ENCODE measurements around the gene ROBO1. TPM values are rescaled to one million over a fixed set of nuclear protein-coding genes. Genes with fewer than 3 reads are reported as not detected.

Gene ROBO1
- total RNA-seq, 4 donors from 2014 or later, result 12.3 to 112 (median 27.1) TPM

GRCh38 chr3:78832785-78833204 lies 935.0 kb downstream of the ROBO1 start:
- no peak for TF ChIP-seq POLR2A (IDR thresholded peaks at IDR 0.05)
- no peak for TF ChIP-seq CTCF (IDR thresholded peaks at IDR 0.05)
- H3K4me3 ChIP-seq, result no peak overlapping the region
- H3K27ac ChIP-seq, result no peak overlapping the region
- H3K4me1 ChIP-seq, result no peaks in the 10 kb centered on the region
- no peak for DNase-seq
- H3K27me3 ChIP-seq, result no peaks in the 10 kb centered on the region
- H3K36me3 ChIP-seq, result no peaks in the 10 kb centered on the region
- no peaks in the 10 kb centered on the region for H3K9me3 ChIP-seq
- intact Hi-C loops (cut with DNase I; ENCODE audit: low total_unique reads), result no loop called here

- Histone ChIP-seq H3K27me3 (no peaks in the 10 kb centered on the region), H3K36me3 (no peaks in the 10 kb centered on the region), H3K27ac (no peak overlapping the region), H3K9me3 (no peaks in the 10 kb centered on the region), H3K4me1 (no peaks in the 10 kb centered on the region), H3K4me3 (no peak overlapping the region)
- DNase-seq, result no peak
- TF ChIP-seq CTCF (IDR thresholded peaks at IDR 0.05) (no peak), POLR2A (IDR thresholded peaks at IDR 0.05) (no peak)
- intact Hi-C loops (cut with DNase I; ENCODE audit: low total_unique reads), result no loop called here
Observed at GRCh38 chr3:78831446-78831972, 936.3 kb downstream of the ROBO1 start.

GRCh38 chr3:78830470-78830869 lies 937.3 kb downstream of the ROBO1 start:
- intact Hi-C loops (cut with DNase I; ENCODE audit: low total_unique reads), result no loop called here
- H3K27ac ChIP-seq, result no peak overlapping the region
- H3K9me3 ChIP-seq, result no peaks in the 10 kb centered on the region
- no peak overlapping the region for H3K4me3 ChIP-seq
- DNase-seq, result no peak
- H3K27me3 ChIP-seq, result no peaks in the 10 kb centered on the region
- H3K4me1 ChIP-seq, result no peaks in the 10 kb centered on the region
- H3K36me3 ChIP-seq, result no peaks in the 10 kb centered on the region
- TF ChIP-seq POLR2A (IDR thresholded peaks at IDR 0.05) (no peak), CTCF (IDR thresholded peaks at IDR 0.05) (no peak)

- no peaks in the 10 kb centered on the region for H3K27me3 ChIP-seq
- intact Hi-C loops (cut with DNase I; ENCODE audit: low total_unique reads), result no loop called here
- H3K4me3 ChIP-seq, result no peak overlapping the region
- no peak overlapping the region for H3K27ac ChIP-seq
- TF ChIP-seq POLR2A (IDR thresholded peaks at IDR 0.05) (no peak), CTCF (IDR thresholded peaks at IDR 0.05) (no peak)
- no peak for DNase-seq
- no peaks in the 10 kb centered on the region for H3K4me1 ChIP-seq
- no peaks in the 10 kb centered on the region for H3K36me3 ChIP-seq
- H3K9me3 ChIP-seq, result no peaks in the 10 kb centered on the region
Observed at GRCh38 chr3:78827618-78828017, 940.2 kb downstream of the ROBO1 start.

- no peaks in the 10 kb centered on the region for H3K4me1 ChIP-seq
- no peak for TF ChIP-seq POLR2A (IDR thresholded peaks at IDR 0.05)
- no peak for TF ChIP-seq CTCF (IDR thresholded peaks at IDR 0.05)
- no peak for DNase-seq
- no peaks in the 10 kb centered on the region for H3K27me3 ChIP-seq
- H3K27ac ChIP-seq, result no peak overlapping the region
- intact Hi-C loops (cut with DNase I; ENCODE audit: low total_unique reads), result no loop called here
- no peaks in the 10 kb centered on the region for H3K9me3 ChIP-seq
- H3K4me3 ChIP-seq, result no peak overlapping the region
- no peaks in the 10 kb centered on the region for H3K36me3 ChIP-seq
Observed at GRCh38 chr3:78825858-78826215, 942.0 kb downstream of the ROBO1 start.
